ENCODE data around the gene CPZ. TPM values are rescaled to one million over a fixed set of nuclear protein-coding genes. Genes with fewer than 3 reads are reported as not detected.

The CPZ gene
- total and polyA plus RNA-seq, 2 experiments from 2014 or later, result 24.6 to 37.3 TPM

DNA sequence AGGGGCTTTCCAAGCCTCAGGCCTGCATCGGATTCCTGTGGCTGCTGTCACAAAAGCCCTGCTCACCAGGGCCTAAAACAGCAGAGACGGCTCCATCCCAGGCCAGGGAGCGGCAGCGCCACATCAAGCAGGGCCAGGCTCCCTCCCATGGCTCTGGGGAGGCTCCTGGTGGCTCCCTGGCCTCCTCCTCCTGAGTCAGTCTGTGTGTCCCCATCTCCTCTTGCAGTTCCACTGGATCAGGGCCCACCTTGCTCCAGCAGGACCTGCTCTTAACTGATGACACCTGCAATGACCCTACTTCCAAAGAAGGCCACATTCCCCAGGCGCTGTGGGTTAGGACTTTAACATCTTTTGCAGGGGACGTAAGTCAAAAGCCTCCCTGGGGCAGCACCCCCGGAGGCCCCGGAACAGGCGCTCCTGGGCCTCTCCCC is 51.9 kb downstream of the CPZ start:
- peaks cover 18% of the 10 kb centered on the region for H3K27me3 Mint-ChIP-seq (ENCODE audit: insufficient read depth, low read depth, poor library complexity)
- peaks cover 3% of the 10 kb centered on the region for H3K4me1 Mint-ChIP-seq
- Histone ChIP-seq H3K9me2 (ENCODE audit: insufficient read depth) (no peaks in the 10 kb centered on the region), H3K27ac (ENCODE audit: low read depth) (no peak overlapping the region), H4K20me1 (replicated peaks; ENCODE audit: insufficient read depth) (no peaks in the 10 kb centered on the region), H3F3A (replicated peaks; ENCODE audit: low read depth) (0 out of 2 replicates have a peak, but pooled peaks cover 2% of the 10 kb centered on the region), H3K79me2 (replicated peaks; ENCODE audit: insufficient read depth) (no peaks in the 10 kb centered on the region), H3K4me2 (no peak overlapping the region), H3K36me3 (ENCODE audit: insufficient read depth) (no peaks in the 10 kb centered on the region), H3K4me3 (no peak overlapping the region), H2AFZ (no peak overlapping the region), H3K27me3 (ENCODE audit: insufficient read depth) (no peaks in the 10 kb centered on the region), H3K4me1 (ENCODE audit: insufficient read depth) (no peaks in the 10 kb centered on the region)
- DNase-seq (ENCODE audit: low spot score) (no peak), ATAC-seq (peak; percentile 72)
- H3K27ac Mint-ChIP-seq, result no peak overlapping the region
- TF ChIP-seq JUNB (IDR thresholded peaks at IDR 0.05; ENCODE audit: unreplicated experiment) (no peak), ETS1 (IDR thresholded peaks at IDR 0.05) (no peak), ZNF331 (CRISPR knock-in tag; IDR thresholded peaks at IDR 0.05; ENCODE audit: low read depth) (no peak)
- no peaks in the 10 kb centered on the region for H3K36me3 Mint-ChIP-seq (ENCODE audit: low read depth)
- H3K4me3 Mint-ChIP-seq, result no peak overlapping the region
- no peaks in the 10 kb centered on the region; the same call in 2 of the 3 replicates for H3K9me3 Mint-ChIP-seq

- H3K4me1 ChIP-seq (ENCODE audit: insufficient read depth), result no peaks in the 10 kb centered on the region
- no peak overlapping the region for H3K27ac Mint-ChIP-seq
- no peak overlapping the region for H3K27ac ChIP-seq (ENCODE audit: low read depth)
- no peak overlapping the region for H3K4me2 ChIP-seq
- H3F3A ChIP-seq (replicated peaks; ENCODE audit: low read depth), result 0 out of 2 replicates have a peak, but pooled peaks cover 1% of the 10 kb centered on the region
- DNase-seq (ENCODE audit: low spot score) (no peak), ATAC-seq (no peak)
- no peaks in the 10 kb centered on the region for H3K79me2 ChIP-seq (replicated peaks; ENCODE audit: insufficient read depth)
- H3K4me1 Mint-ChIP-seq, result peaks cover 4% of the 10 kb centered on the region
- H3K27me3 Mint-ChIP-seq (ENCODE audit: insufficient read depth, low read depth, poor library complexity), result peaks cover 17% of the 10 kb centered on the region
- no peaks in the 10 kb centered on the region for H4K20me1 ChIP-seq (replicated peaks; ENCODE audit: insufficient read depth)
- H3K27me3 ChIP-seq (ENCODE audit: insufficient read depth), result no peaks in the 10 kb centered on the region
- no peak overlapping the region for H3K4me3 ChIP-seq
- no peaks in the 10 kb centered on the region for H3K9me2 ChIP-seq (ENCODE audit: insufficient read depth)
- H3K36me3 ChIP-seq (ENCODE audit: insufficient read depth), result no peaks in the 10 kb centered on the region
- TF ChIP-seq ZNF462 (CRISPR knock-in tag; IDR thresholded peaks at IDR 0.05) (no peak), ETS1 (IDR thresholded peaks at IDR 0.05) (no peak), STAT1 (IDR thresholded peaks at IDR 0.05; ENCODE audit: unreplicated experiment) (no peak), JUNB (IDR thresholded peaks at IDR 0.05; ENCODE audit: unreplicated experiment) (no peak)
- no peak overlapping the region for H3K4me3 Mint-ChIP-seq
- no peaks in the 10 kb centered on the region; the same call in 2 of the 3 replicates for H3K9me3 Mint-ChIP-seq
- no peak overlapping the region for H2AFZ ChIP-seq
- H3K36me3 Mint-ChIP-seq (ENCODE audit: low read depth), result no peaks in the 10 kb centered on the region
Observed at GRCh38 chr4:8644966-8645752, 52.6 kb downstream of the CPZ start.

Data from GM23338 (cell line).